Thymus (tissue), 11 donors: ENCODE data around the gene RAMP1. TPM values are rescaled to one million over a fixed set of nuclear protein-coding genes. Genes with fewer than 3 reads are reported as not detected.

Experiments used
- DNase-seq, 9 donors: peaks; one replicate each; pipeline ENCODE4 v3.0.0-alpha.2; 2013; ENCODE audit warnings: low spot score in 9 of 9, low read depth in 6 of 9, missing footprints in 1 of 9
- H3K27ac ChIP-seq, 2 donors: one replicate each; pipeline ENCODE4 v1.5.1; 2013; ENCODE audit warnings: control low read depth in 1 of 2, low read depth in 1 of 2, low read length in 1 of 2, mild to moderate bottlenecking in 1 of 2, moderate library complexity in 1 of 2
- H3K27me3 ChIP-seq, 2 donors: one replicate each; pipeline ENCODE4 v1.5.1; 2013; ENCODE audit warnings: low read length in 1 of 2; ENCODE audit not compliant: control insufficient read depth in 2 of 2, insufficient read depth in 1 of 2
- H3K36me3 ChIP-seq, 2 donors: one replicate each; pipeline ENCODE4 v1.5.1; 2013; ENCODE audit warnings: low read length in 1 of 2, mild to moderate bottlenecking in 1 of 2, moderate library complexity in 1 of 2; ENCODE audit not compliant: control insufficient read depth in 2 of 2, insufficient read depth in 2 of 2
- H3K4me1 ChIP-seq, 2 donors: one replicate each; pipeline ENCODE4 v1.5.1; 2013; ENCODE audit warnings: low read length in 2 of 2; ENCODE audit not compliant: control insufficient read depth in 2 of 2, insufficient read depth in 2 of 2
- H3K4me3 ChIP-seq, 2 donors: one replicate each; pipeline ENCODE4 v1.5.1; 2013; ENCODE audit warnings: low read length in 2 of 2, control low read depth in 1 of 2, mild to moderate bottlenecking in 1 of 2
- H3K9me3 ChIP-seq, 2 donors: one replicate each; pipeline ENCODE4 v1.5.1; 2013; ENCODE audit warnings: low read length in 1 of 2, mild to moderate bottlenecking in 1 of 2; ENCODE audit not compliant: control insufficient read depth in 2 of 2, insufficient read depth in 1 of 2
- WGBS: extraction: QIAGEN DNeasy Blood & Tissue Kit; methylation state at CpG from one replicate; pipeline ENCODE4 v1.1.7; 2013; 5-methylcytosine and 5-hydroxymethylcytosine counted together
- polyA plus RNA-seq: library from polyadenylated mRNA; stranded (reverse); fragments of 200-250 nt; gene quantifications from one replicate; pipeline ENCODE4 v1.2.3, GENCODE V29; 2013
- total RNA-seq: library from RNA; stranded (reverse); fragments of 120-200 nt; gene quantifications from one replicate; pipeline ENCODE4 v1.2.4, GENCODE V29; 2013
- donor health status: healthy.

RAMP1 gene
- total and polyA plus RNA-seq, 2 donors = 6.3 to 32.7 TPM

DNA sequence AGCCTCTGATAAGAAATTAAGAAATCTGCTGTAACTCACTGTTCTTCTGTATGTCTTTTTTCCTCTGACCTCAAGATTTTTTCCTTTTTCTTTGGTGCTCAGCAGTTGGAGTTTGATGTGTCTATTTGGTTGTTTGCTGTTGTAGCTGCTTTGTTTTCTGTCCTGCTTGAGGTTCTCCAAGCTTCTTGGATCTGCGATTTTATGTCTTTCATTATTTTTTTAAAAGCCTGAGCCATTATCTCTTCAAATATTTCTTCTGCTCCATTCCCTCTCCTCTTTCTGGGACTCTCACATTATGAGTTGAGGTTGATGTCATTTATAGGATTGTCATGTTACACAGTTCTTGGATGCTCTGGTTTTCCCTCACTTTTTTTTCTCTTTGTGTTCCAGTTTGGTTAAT, 47.7 kb downstream of the RAMP1 start:
- Histone ChIP-seq H3K4me1 (no peaks in the 10 kb centered on the region), H3K27me3 (no peaks in the 10 kb centered on the region), H3K4me3 (no peak overlapping the region), H3K36me3 (no peaks in the 10 kb centered on the region), H3K27ac (no peak overlapping the region), H3K9me3 (peaks cover 2 to 11% of the 10 kb centered on the region in 2 donors)
- WGBS = 98% methylated on average over 1 of the region's 1 CpG
- no peak for DNase-seq

GRCh38 chr2:237909075-237909695, 49.8 kb downstream of the RAMP1 start:
- WGBS = 97% methylated on average over 13 of the region's 13 CpGs
- no peak for DNase-seq
- no peak overlapping the region for H3K4me3 ChIP-seq
- peaks cover 2 to 11% of the 10 kb centered on the region in 2 donors for H3K9me3 ChIP-seq
- H3K27ac ChIP-seq = no peak overlapping the region
- H3K36me3 ChIP-seq = no peaks in the 10 kb centered on the region
- no peaks in the 10 kb centered on the region for H3K4me1 ChIP-seq
- no peaks in the 10 kb centered on the region for H3K27me3 ChIP-seq

DNA sequence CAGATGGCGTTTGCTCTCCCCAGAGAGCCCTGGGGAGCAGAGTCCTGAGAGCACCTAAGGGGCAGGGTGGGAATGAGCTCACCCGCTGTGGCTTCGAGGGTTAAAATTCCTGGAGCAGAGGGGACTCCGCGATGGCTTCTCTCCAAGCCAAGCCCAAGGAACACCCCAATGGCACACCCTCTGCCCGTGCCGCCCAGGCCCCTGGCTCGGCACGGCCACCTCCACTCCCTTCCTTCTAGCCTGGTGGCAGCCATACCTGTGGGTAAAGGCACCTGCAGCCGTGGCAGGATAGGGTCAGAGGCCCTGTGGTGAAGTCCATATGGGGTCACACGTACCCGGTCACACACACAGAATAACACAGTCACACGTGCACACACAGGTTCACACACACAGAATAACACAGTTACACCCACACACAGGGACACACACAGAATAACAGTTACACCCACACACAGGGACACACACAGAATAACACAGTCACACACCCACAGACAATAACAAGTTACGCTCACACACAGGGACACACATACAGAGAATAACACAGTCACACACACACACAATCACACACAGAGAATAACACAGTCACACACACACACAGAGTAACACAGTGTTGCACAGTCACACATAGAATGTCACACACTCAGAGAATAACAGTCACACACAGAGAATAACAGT, 50.5 kb downstream of the RAMP1 start:
- peaks cover 2 to 11% of the 10 kb centered on the region in 2 donors for H3K9me3 ChIP-seq
- no peak overlapping the region for H3K27ac ChIP-seq
- H3K27me3 ChIP-seq = no peaks in the 10 kb centered on the region
- H3K4me1 ChIP-seq = no peaks in the 10 kb centered on the region
- DNase-seq = no peak
- H3K4me3 ChIP-seq = no peak overlapping the region
- WGBS = 97% methylated on average over 14 of the region's 14 CpGs
- no peaks in the 10 kb centered on the region for H3K36me3 ChIP-seq

- peaks cover 2 to 11% of the 10 kb centered on the region in 2 donors for H3K9me3 ChIP-seq
- no peak overlapping the region for H3K27ac ChIP-seq
- no peak overlapping the region for H3K4me3 ChIP-seq
- H3K27me3 ChIP-seq = no peaks in the 10 kb centered on the region
- no peaks in the 10 kb centered on the region for H3K4me1 ChIP-seq
- WGBS = 97% methylated on average over 12 of the region's 12 CpGs
- H3K36me3 ChIP-seq = no peaks in the 10 kb centered on the region
- DNase-seq = no peak
These were observed 51.3 kb downstream of the RAMP1 start for GRCh38 chr2:237910576-237911362.

- H3K4me1 ChIP-seq = no peaks in the 10 kb centered on the region
- peaks cover 2 to 8% of the 10 kb centered on the region in 2 donors for H3K9me3 ChIP-seq
- no peaks in the 10 kb centered on the region for H3K36me3 ChIP-seq
- no peak for DNase-seq
- no peak overlapping the region for H3K27ac ChIP-seq
- no peaks in the 10 kb centered on the region for H3K27me3 ChIP-seq
- no peak overlapping the region for H3K4me3 ChIP-seq
- WGBS = 97% methylated on average over 28 of the region's 28 CpGs
These were observed 52.1 kb downstream of the RAMP1 start for GRCh38 chr2:237911363-237912017.

DNA sequence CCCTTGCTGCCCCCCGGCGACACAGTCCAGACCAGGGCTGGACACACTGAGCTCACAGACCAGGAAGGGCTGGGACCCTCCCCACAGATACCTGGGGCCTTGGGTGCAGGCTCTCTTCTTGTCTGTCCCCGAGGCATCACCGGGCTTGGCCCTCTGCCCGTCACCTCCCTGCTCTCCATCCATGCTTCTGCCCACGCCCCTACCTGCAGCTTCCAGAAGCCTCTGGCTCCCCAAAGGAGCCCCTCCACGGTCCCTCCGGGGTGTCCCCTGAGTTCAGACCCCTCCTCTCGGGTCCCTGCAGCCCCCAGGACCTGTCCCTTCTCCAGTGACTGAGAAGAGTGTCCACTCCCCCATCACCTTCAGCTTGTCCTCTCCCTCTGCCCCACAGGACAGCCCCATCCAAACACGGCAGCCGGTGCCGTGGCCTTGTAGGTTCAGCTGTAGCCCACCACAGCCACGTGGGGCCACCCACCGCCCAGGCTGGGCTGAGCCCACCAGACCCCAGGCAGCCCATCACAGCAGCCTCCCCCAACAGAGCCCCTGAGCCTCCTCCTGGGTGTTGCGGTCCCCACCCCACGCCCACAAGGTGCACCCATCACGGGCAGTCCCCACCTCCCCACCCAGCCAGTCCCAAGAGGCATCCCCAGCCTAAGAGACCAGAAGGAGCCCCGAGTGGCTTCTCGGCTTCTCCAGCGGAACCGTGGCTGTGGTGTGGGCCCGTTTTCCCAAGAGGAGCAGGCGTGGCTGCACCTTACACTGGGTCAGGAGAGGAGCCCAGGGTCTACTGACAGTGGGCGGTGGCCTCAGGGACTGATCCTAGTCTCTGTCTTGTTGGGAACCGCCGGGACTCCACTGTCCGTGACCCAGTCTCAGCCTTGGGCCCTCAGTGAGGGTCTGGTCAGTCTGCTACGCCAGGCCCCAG, 53.1 kb downstream of the RAMP1 start:
- no peak for DNase-seq

GRCh38 chr2:237913193-237913917, 53.9 kb downstream of the RAMP1 start:
- Histone ChIP-seq H3K4me1 (no peaks in the 10 kb centered on the region), H3K27ac (no peak overlapping the region), H3K27me3 (no peaks in the 10 kb centered on the region), H3K36me3 (no peaks in the 10 kb centered on the region), H3K9me3 (peaks cover 2 to 4% of the 10 kb centered on the region in 2 donors), H3K4me3 (no peak overlapping the region)
- whole genome bisulfite sequencing = 97% methylated on average over 26 of the region's 26 CpGs
- DNase-seq = no peak

More for the DNA sequence above, 53.1 kb downstream of the RAMP1 start:
- no peak overlapping the region for H3K27ac ChIP-seq
- WGBS = 96% methylated on average over 28 of the region's 28 CpGs
- no peaks in the 10 kb centered on the region for H3K36me3 ChIP-seq
- no peak overlapping the region for H3K4me3 ChIP-seq
- H3K27me3 ChIP-seq = no peaks in the 10 kb centered on the region
- H3K4me1 ChIP-seq = no peaks in the 10 kb centered on the region
- peaks cover 2 to 8% of the 10 kb centered on the region in 2 donors for H3K9me3 ChIP-seq

DNA sequence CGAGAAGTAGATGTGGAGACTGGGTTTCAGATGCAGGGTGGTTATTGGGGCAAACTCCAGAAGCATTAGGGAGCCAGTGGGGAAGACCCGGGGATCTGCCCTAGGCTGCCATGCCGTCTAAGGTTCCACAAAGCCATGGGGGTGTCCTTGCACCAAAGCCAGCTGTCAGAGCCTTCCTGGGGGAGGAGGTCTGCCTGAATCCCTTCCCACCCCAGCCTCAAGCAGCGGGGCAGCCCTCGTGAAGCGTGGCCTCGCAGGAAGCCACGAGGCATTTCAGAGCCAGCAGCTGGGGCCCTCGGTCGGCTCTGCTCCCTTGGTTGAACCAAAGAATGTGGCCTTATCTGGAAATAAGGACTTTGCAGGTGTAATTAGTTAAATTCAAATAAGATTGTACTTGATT, 56.2 kb downstream of the RAMP1 start:
- WGBS = 66% methylated on average over 10 of the region's 10 CpGs
- Histone ChIP-seq H3K27me3 (no peaks in the 10 kb centered on the region), H3K27ac (no peak overlapping the region), H3K4me3 (no peak overlapping the region), H3K9me3 (peaks cover 0 to under 1% of the 10 kb centered on the region in 2 donors), H3K36me3 (no peaks in the 10 kb centered on the region), H3K4me1 (no peaks in the 10 kb centered on the region)
- no peak for DNase-seq
